Stimulated activated CD4-positive, alpha-beta T cell treated with anti-CD3 and anti-CD28 coated beads, TNF-alpha, amount 100 ng/mL, for 4 hours (primary cell): Measurements from ENCODE around the gene C1orf198.

Experiments
- DNase-seq, 3 experiments: peaks; one replicate each; pipeline ENCODE4 v3.0.0-alpha.2; 2020; ENCODE audit warnings: low read depth in 3 of 3

The C1orf198 gene

GRCh38 chr1:230833511-230833910 lies 34.8 kb downstream of the C1orf198 start:
- no peak for DNase-seq

- no peak for DNase-seq
These were observed 35.8 kb downstream of the C1orf198 start for GRCh38 chr1:230832476-230832875.

GRCh38 chr1:230831771-230832170 lies 36.5 kb downstream of the C1orf198 start:
- no peak for DNase-seq

GRCh38 chr1:230828421-230828820 lies 39.9 kb downstream of the C1orf198 start:
- DNase-seq: no peak

- no peak for DNase-seq
These were observed 40.5 kb downstream of the C1orf198 start for GRCh38 chr1:230827801-230828200.

DNA sequence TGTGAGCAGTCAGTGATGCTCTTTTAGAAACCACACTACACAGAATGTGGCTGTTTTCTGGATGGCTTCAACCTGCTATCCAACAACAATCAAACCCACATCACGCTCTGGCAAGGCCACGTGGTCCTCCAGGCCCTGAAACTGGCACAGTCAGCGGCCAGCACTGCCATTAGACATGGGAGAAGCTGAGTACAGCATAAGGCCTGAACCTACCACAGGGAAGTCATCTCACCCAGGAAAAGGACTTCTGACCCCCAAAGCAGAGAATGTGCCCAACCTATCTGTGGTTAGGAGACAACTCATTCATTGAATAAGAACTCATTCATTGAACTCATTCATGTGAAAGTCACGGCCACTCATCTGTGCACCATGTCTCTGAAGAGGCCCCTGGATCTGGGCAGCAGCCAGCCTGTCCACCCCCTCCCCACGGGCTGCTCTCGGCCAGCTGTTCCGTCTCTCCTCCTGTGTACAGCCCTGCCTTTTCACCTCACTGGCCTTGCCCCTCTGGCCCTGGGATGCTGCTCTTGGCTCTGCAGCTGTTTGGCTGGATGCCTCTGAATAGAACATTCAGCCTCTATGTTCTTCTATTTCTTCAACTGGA lies 41.1 kb downstream of the C1orf198 start:
- no peak for DNase-seq

- DNase-seq: no peak
These were observed 42.0 kb downstream of the C1orf198 start for GRCh38 chr1:230826166-230826875.

DNA sequence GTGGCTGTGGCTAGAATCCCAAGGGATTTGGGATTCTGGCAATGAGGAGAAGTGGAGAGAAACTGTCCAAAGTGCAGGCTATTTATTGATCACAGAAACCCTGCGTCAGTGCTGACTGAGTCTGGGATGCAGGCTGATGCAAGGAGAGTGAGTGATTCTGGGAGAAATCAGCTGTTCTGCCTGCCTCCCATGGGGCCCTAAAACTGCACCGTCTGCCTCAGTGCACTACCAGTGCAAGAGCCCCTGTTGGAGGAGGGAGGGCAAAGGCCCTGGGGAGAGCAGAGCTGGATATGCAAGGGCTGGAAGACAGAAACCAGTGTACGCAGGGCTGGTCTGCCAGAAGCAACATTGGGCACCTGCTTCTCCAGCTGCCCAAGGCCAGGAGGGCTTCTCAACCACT lies 42.6 kb downstream of the C1orf198 start:
- DNase-seq: no peak

GRCh38 chr1:230824919-230825721 lies 43.2 kb downstream of the C1orf198 start:
- no peak for DNase-seq

DNA sequence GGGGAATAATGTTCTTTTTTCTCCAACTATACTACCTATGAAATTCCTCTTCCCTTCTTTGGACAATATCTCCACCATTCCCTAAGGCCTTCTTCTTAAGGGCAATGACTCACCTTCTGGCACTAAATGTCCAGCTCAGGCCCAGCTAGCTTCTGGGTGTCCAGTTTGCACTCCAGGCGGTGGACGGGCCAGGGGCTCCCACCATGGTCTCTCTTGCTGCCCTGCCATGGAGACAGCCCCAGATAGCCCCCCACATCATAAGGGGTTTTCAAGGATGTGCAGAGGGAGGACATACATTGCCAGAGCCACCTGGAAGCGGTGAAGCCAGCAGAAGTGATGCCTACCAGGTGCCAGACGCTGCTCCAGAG lies 43.8 kb downstream of the C1orf198 start:
- no peak for DNase-seq

GRCh38 chr1:230823931-230824381 lies 44.4 kb downstream of the C1orf198 start:
- DNase-seq: no peak

GRCh38 chr1:230823426-230823825 lies 44.9 kb downstream of the C1orf198 start:
- no peak for DNase-seq

DNA sequence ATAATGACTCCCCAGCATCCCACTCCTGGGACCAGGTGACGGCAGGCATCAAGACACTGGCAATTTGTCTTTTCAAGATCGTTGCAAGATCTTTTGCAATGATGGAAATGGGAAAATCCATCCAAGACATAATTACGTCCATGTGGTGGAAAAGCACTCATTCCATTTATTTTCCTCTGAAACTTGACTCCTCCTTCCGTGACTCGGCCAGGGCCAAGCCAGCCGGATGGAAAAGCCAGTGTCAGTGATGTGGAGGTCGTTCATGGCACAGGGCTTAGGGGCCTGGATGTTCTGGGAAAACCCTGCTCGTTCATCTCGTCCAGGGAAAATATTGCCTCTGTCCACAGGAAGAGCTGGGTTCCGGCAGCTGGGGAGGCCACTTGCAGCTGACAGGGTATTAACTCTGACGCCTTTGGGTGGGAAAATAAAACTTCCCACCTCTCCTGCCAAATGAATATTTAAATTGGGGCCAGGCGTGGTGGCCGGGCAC lies 46.2 kb downstream of the C1orf198 start:
- DNase-seq: no peak

GRCh38 chr1:230821346-230821745 lies 47.0 kb downstream of the C1orf198 start:
- no peak for DNase-seq

DNA sequence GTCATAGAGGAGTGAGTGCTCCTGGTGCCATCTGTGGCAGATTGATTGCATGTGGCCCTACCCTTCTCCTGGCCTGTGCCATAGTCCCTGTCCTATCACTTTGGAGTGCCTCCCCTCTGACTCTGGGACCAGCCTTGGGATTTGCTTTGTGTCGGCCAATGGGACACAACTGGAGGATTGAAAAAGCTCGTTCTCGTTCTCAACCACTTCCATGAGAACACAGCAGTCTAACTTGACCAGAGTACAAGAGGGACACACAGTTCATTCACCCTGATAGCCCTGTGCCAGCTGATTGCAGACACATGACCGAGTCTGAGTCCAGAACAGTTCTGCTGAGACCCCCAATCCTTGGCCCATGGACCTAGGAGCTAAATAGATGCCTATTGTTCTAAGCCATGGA lies 47.8 kb downstream of the C1orf198 start:
- no peak for DNase-seq

DNA sequence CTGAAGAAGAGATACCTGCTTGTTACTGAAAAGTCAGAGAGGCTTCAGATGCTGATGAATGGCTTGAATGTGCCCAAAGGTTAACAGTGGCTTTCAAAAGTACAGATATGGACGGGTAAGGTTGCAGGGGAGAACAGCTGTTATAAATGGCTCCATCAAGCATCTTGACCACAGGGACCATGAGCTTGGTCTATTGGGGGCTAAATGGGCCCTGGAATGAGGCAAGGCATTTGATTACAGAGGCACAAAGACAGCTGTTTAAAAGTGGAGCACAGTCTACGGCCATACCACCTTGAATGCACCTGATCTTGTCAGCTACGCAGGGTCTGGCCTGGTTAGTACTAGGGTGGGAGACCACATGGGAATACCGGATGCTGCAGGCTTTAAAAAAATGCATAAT lies 48.3 kb downstream of the C1orf198 start:
- no peak for DNase-seq

GRCh38 chr1:230818901-230819300 lies 49.4 kb downstream of the C1orf198 start:
- no peak for DNase-seq

- no peak for DNase-seq
These were observed 50.0 kb downstream of the C1orf198 start for GRCh38 chr1:230818367-230818766.

DNA sequence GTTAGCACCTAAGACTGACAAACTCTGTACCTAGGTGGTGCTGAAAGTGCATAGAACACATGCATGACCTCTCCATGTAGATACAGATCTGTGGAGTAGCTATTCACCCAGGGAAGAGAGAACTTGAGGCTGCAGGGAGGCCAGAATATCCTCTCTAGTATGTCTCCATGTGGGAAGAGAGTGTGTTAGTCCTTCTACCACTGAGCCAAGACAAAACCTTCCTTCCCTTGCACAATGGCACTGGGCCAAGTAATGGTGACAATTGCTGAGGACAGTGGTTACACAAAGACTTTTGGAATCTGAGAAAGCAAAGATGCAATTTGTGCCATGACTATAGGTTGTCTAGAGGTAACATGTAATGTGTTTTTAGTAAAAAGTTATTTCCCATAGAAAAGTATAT lies 52.3 kb downstream of the C1orf198 start:
- no peak for DNase-seq

- DNase-seq: no peak
These were observed 53.2 kb downstream of the C1orf198 start for GRCh38 chr1:230814949-230815692.

DNA sequence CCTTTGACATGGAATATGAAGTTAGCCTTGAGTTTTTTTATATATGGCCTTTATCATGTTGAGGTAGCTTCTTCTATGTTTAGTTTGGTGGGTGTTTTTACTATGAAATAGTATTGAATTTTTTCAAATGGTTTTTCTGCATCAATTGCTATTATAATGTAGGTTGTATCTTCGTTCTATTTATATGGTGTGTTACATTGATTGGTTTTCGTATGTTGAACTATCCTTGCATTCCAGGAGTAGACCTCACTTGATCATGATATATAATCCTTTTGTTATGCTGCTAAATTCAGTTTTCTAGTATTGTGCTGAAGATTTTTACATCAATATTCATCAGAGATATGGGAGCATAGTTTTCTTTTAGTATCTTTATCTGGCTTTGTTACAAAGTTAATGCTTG lies 55.8 kb downstream of the C1orf198 start:
- DNase-seq: no peak
